K562 (cell line): ENCODE results near the gene LGR6. TPM values are rescaled to one million over a fixed set of nuclear protein-coding genes. Genes with fewer than 3 reads are reported as not detected.

Experiments
- CCNT2 ChIP-seq: IDR thresholded peaks from 2 replicates; pipeline ENCODE4 v1.6.1; 2011; ENCODE audit warnings: borderline replicate concordance, low read depth, mild to moderate bottlenecking, moderate library complexity, mixed read lengths, low read length; ENCODE audit not compliant: insufficient read length; ENCODE audit errors: extremely low read depth
- DPF2 ChIP-seq: fragments of 450-650 bp; IDR thresholded peaks from 2 replicates; pipeline ENCODE4 v1.6.1; 2016
- ELK1 ChIP-seq: sonication (generic); formaldehyde crosslinking; IDR thresholded peaks from 2 replicates; pipeline ENCODE4 v1.8.1; 2022; ENCODE audit warnings: missing genetic modification reagents
- FOXO4 ChIP-seq: fragments of 450-650 bp; formaldehyde crosslinking; IDR thresholded peaks from 2 replicates; pipeline ENCODE4 v1.4.0; 2020; ENCODE audit warnings: mild to moderate bottlenecking, moderate library complexity
- HDAC3 ChIP-seq: fragments of 450-650 bp; IDR thresholded peaks from 2 replicates; pipeline ENCODE4 v1.6.1; 2018; ENCODE audit warnings: borderline replicate concordance, mild to moderate bottlenecking, moderate library complexity; ENCODE audit not compliant: partially characterized antibody
- SNAPC5 ChIP-seq: fragments of 250-450 bp; sonication (Bioruptor Pico); IDR thresholded peaks from 2 replicates; pipeline ENCODE4 v1.8.0; 2021; ENCODE audit warnings: moderate library complexity, mild to moderate bottlenecking, inconsistent platforms
- SRSF7 ChIP-seq: fragments of 200-400 bp; formaldehyde crosslinking; optimal IDR thresholded peaks from 2 replicates; pipeline ENCODE3; 2017; ENCODE audit warnings: mild to moderate bottlenecking, low read depth, low read length
- TAF7 ChIP-seq: fragments of 450-650 bp; IDR thresholded peaks from 2 replicates; pipeline ENCODE4 v1.6.1; 2016; ENCODE audit warnings: missing genetic modification characterization, missing compliant biosample characterization
- TCF3 ChIP-seq: sonication (generic); formaldehyde crosslinking; IDR thresholded peaks from 2 replicates; pipeline ENCODE4 v1.4.0; 2020; ENCODE audit warnings: mild to moderate bottlenecking, missing genetic modification reagents
- TCFL5 ChIP-seq: fragments of 250-450 bp; sonication (Bioruptor Pico); conservative IDR thresholded peaks from 2 replicates; pipeline ENCODE4 v1.6.1; 2021; ENCODE audit warnings: mild to moderate bottlenecking, moderate library complexity, matching md5 sums
- XRCC5 ChIP-seq: fragments of 200-400 bp; formaldehyde crosslinking; IDR thresholded peaks from 2 replicates; pipeline ENCODE4 v1.6.1; 2017; ENCODE audit warnings: low read depth, mild to moderate bottlenecking, low read length
- ZFP36 ChIP-seq: fragments of 150-350 bp; IDR thresholded peaks from 2 replicates; pipeline ENCODE4 v1.6.1; 2018; ENCODE audit warnings: low read length, low read depth; ENCODE audit not compliant: partially characterized antibody
- ZNF134 ChIP-seq: fragments of 250-450 bp; sonication (Bioruptor Pico); conservative IDR thresholded peaks from 2 replicates; pipeline ENCODE4 v1.4.0; 2020
- ZNF184 ChIP-seq: sonication (generic); formaldehyde crosslinking; IDR thresholded peaks from 2 replicates; pipeline ENCODE4 v1.5.0; 2020; ENCODE audit warnings: missing genetic modification reagents
- polyA plus RNA-seq, 8 experiments: library from polyadenylated mRNA; depleted of rRNA in 4 of 8; stranded (reverse) in 5 of 8; unstranded in 3 of 8; fragments of >200 nt; fragmentation: Nextera tagmentation in 2 of 8; fragmentation: Illumina TruSeq in 1 of 8; extraction: Ambion mirVana in 2 of 8; extraction: Trizol in 1 of 8; gene quantifications; 2 replicates each; pipeline versions ENCODE4 v1.2.1 to v1.2.3, GENCODE V29; 2011 to 2014; ENCODE audit warnings: inconsistent platforms in 1 of 8, missing spikeins in 1 of 8
- total RNA-seq, 7 experiments: library from RNA; depleted of rRNA in 6 of 7; stranded (reverse); fragments of >200 nt in 6 of 7; fragmentation: Illumina TruSeq in 2 of 7; extraction: Trizol in 2 of 7; gene quantifications; 2 replicates each; pipeline versions ENCODE4 v1.2.1 to v1.2.3, GENCODE V29; 2011 to 2021; ENCODE audit warnings: low replicate concordance in 1 of 7
- TF ChIP-seq, protein P1 (sequence below): fragments of 250-450 bp; sonication (Bioruptor Pico); IDR thresholded peaks from 2 replicates; pipeline ENCODE4 v1.4.0; 2020; ENCODE audit warnings: mild to moderate bottlenecking
- TF ChIP-seq, protein P2 (sequence below): fragments of 250-450 bp; sonication (Bioruptor Pico); IDR thresholded peaks from 2 replicates; pipeline ENCODE4 v1.9.0; 2021; ENCODE audit warnings: mild to moderate bottlenecking, inconsistent platforms
- TF ChIP-seq, protein P3 (sequence below): fragments of 200-800 bp; sonication (Bioruptor generic); IDR thresholded peaks from 2 replicates; pipeline ENCODE4 v1.6.1; 2017; ENCODE audit warnings: missing genetic modification characterization, missing compliant biosample characterization

Gene LGR6
- total and polyA plus RNA-seq, 9 of the 15 experiments (the other 6 are each of a cell fraction or from before 2014, with no cell fraction given): 0.01 to 0.54 (median 0.17) TPM; not detected in 1

GRCh38 chr1:202164271-202165037 lies 29.1 kb upstream of the LGR6 start (continued):
- TF ChIP-seq, protein P1, sequence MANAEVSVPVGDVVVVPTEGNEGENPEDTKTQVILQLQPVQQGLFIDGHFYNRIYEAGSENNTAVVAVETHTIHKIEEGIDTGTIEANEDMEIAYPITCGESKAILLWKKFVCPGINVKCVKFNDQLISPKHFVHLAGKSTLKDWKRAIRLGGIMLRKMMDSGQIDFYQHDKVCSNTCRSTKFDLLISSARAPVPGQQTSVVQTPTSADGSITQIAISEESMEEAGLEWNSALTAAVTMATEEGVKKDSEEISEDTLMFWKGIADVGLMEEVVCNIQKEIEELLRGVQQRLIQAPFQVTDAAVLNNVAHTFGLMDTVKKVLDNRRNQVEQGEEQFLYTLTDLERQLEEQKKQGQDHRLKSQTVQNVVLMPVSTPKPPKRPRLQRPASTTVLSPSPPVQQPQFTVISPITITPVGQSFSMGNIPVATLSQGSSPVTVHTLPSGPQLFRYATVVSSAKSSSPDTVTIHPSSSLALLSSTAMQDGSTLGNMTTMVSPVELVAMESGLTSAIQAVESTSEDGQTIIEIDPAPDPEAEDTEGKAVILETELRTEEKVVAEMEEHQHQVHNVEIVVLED: no peak
- TF ChIP-seq DPF2: peak; percentile 80
- TF ChIP-seq XRCC5: no peak
- TF ChIP-seq ZNF134: no peak
- TF ChIP-seq ZFP36: no peak
- TF ChIP-seq SRSF7: no peak
- peak; percentile 52; the same call in 1 of the 2 replicates for TF ChIP-seq TAF7
- no peak for TF ChIP-seq TCFL5 (CRISPR knock-in tag)
- no peak for TF ChIP-seq ZNF184 (CRISPR knock-in tag)
- TF ChIP-seq CCNT2: no peak
- TF ChIP-seq ELK1 (CRISPR knock-in tag): no peak
- TF ChIP-seq, protein P2, sequence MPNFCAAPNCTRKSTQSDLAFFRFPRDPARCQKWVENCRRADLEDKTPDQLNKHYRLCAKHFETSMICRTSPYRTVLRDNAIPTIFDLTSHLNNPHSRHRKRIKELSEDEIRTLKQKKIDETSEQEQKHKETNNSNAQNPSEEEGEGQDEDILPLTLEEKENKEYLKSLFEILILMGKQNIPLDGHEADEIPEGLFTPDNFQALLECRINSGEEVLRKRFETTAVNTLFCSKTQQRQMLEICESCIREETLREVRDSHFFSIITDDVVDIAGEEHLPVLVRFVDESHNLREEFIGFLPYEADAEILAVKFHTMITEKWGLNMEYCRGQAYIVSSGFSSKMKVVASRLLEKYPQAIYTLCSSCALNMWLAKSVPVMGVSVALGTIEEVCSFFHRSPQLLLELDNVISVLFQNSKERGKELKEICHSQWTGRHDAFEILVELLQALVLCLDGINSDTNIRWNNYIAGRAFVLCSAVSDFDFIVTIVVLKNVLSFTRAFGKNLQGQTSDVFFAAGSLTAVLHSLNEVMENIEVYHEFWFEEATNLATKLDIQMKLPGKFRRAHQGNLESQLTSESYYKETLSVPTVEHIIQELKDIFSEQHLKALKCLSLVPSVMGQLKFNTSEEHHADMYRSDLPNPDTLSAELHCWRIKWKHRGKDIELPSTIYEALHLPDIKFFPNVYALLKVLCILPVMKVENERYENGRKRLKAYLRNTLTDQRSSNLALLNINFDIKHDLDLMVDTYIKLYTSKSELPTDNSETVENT (CRISPR knock-in tag): peak; percentile 53; the same call in 1 of the 2 replicates
- no peak for TF ChIP-seq FOXO4 (CRISPR knock-in tag)
- TF ChIP-seq SNAPC5 (CRISPR knock-in tag): no peak
- TF ChIP-seq, protein P3, sequence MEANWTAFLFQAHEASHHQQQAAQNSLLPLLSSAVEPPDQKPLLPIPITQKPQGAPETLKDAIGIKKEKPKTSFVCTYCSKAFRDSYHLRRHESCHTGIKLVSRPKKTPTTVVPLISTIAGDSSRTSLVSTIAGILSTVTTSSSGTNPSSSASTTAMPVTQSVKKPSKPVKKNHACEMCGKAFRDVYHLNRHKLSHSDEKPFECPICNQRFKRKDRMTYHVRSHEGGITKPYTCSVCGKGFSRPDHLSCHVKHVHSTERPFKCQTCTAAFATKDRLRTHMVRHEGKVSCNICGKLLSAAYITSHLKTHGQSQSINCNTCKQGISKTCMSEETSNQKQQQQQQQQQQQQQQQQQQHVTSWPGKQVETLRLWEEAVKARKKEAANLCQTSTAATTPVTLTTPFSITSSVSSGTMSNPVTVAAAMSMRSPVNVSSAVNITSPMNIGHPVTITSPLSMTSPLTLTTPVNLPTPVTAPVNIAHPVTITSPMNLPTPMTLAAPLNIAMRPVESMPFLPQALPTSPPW (CRISPR knock-in tag): peak; percentile 86
- TF ChIP-seq TCF3: peak; percentile 60
- no peak for TF ChIP-seq HDAC3
